Omental fat pad (tissue), 4 donors: Measurements from ENCODE around the gene HMG20B. TPM values are rescaled to one million over a fixed set of nuclear protein-coding genes. Genes with fewer than 3 reads are reported as not detected.

Experiments used
- ATAC-seq: fragments of 150-250 bp; one replicate; pipeline ENCODE4 v1.9.1; 2016; ENCODE audit warnings: mild to moderate bottlenecking, moderate library complexity; ENCODE audit not compliant: low FRiP score
- DNase-seq: peaks from one replicate; pipeline ENCODE4 v3.0.0-alpha.2; 2019; ENCODE audit warnings: low spot score
- small RNA-seq: library from RNA; depleted of rRNA; stranded (forward); fragments of <200 nt; gene quantifications from one replicate; pipeline ENCODE3, GENCODE V24; 2016
- total RNA-seq, 4 donors: library from RNA; depleted of rRNA; stranded (reverse); fragments of >200 nt; gene quantifications; one replicate each; pipeline ENCODE4 v1.1.0, GENCODE V29; 2016
- TF ChIP-seq, protein P1 (sequence below), 3 donors: fragments of 450-650 bp; IDR thresholded peaks; one replicate each; pipeline ENCODE4 v1.5.1; 2016 to 2017; ENCODE audit warnings: antibody characterized with exemption in 3 of 3, mild to moderate bottlenecking in 3 of 3, moderate library complexity in 2 of 3

The HMG20B gene
- total RNA-seq, 4 donors from 2014 or later = 60.4 to 95.8 (median 66.5) TPM

GRCh38 chr19:3627351-3627723, 54.6 kb downstream of the HMG20B start:
- DNase-seq (no peak), ATAC-seq (no peak)
- TF ChIP-seq, protein P1, sequence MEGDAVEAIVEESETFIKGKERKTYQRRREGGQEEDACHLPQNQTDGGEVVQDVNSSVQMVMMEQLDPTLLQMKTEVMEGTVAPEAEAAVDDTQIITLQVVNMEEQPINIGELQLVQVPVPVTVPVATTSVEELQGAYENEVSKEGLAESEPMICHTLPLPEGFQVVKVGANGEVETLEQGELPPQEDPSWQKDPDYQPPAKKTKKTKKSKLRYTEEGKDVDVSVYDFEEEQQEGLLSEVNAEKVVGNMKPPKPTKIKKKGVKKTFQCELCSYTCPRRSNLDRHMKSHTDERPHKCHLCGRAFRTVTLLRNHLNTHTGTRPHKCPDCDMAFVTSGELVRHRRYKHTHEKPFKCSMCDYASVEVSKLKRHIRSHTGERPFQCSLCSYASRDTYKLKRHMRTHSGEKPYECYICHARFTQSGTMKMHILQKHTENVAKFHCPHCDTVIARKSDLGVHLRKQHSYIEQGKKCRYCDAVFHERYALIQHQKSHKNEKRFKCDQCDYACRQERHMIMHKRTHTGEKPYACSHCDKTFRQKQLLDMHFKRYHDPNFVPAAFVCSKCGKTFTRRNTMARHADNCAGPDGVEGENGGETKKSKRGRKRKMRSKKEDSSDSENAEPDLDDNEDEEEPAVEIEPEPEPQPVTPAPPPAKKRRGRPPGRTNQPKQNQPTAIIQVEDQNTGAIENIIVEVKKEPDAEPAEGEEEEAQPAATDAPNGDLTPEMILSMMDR (IDR thresholded peaks at IDR 0.05) = no peak

Small RNA genes within 50 kb of the gene (small RNA-seq; reads per million reads assigned to genes)
- gene AC005786.1 = not detected

Other genes starting within 250 kb of the HMG20B start
- gene NFIC, start 206.4 kb upstream of the HMG20B start, total RNA-seq = 10 to 100 TPM; 55.7 to 84.5 (median 65.5) TPM
- not detected for gene SMIM24, start 92.4 kb upstream of the HMG20B start, total RNA-seq
- not detected for gene SMIM44, start 89.5 kb upstream of the HMG20B start, total RNA-seq
- gene DOHH, start 72.3 kb upstream of the HMG20B start, total RNA-seq = 10 to 100 TPM; 11.7 to 28.1 (median 13.0) TPM
- 10 to 100 TPM; 10.0 to 33.1 (median 15.3) TPM for gene FZR1, start 66.6 kb upstream of the HMG20B start, total RNA-seq
- 1 to 10 TPM in 1 of 4 donors, not detected in 3; 1.4 TPM for gene TEKTIP1, start 33.8 kb upstream of the HMG20B start, total RNA-seq
- 100 to 1,000 TPM in 1 of 4 donors, 10 to 100 TPM in 3; 27.7 to 127 (median 53.3) TPM for gene MFSD12, start 15.4 kb upstream of the HMG20B start, total RNA-seq
- gene GIPC3, start 12.5 kb downstream of the HMG20B start, total RNA-seq = 1 to 10 TPM in 2 of 4 donors, under 1 TPM in 2; 0.56 to 3.0 (median 1.0) TPM
- 1 to 10 TPM in 2 of 4 donors, under 1 TPM in 2; 0.65 to 1.8 (median 1.1) TPM for gene TBXA2R, start 33.9 kb downstream of the HMG20B start, total RNA-seq
- 10 to 100 TPM; 14.4 to 31.1 (median 22.5) TPM for gene CACTIN, start 53.8 kb downstream of the HMG20B start, total RNA-seq
- gene PIP5K1C, start 127.5 kb downstream of the HMG20B start, total RNA-seq = 10 to 100 TPM; 16.1 to 21.1 (median 17.4) TPM
- gene TJP3, start 135.4 kb downstream of the HMG20B start, total RNA-seq = 1 to 10 TPM in 1 of 4 donors, under 1 TPM in 2, not detected in 1; 0.60 to 1.2 (median 0.88) TPM
- gene APBA3, start 188.7 kb downstream of the HMG20B start, total RNA-seq = 10 to 100 TPM; 13.5 to 24.1 (median 18.7) TPM
- 10 to 100 TPM; 52.4 to 76.3 (median 68.0) TPM for gene MRPL54, start 189.7 kb downstream of the HMG20B start, total RNA-seq
- under 1 TPM in 1 of 4 donors, not detected in 3; 0.19 TPM for gene RAX2, start 199.3 kb downstream of the HMG20B start, total RNA-seq
- gene MATK, start 213.4 kb downstream of the HMG20B start, total RNA-seq = 10 to 100 TPM in 1 of 4 donors, 1 to 10 TPM in 2, under 1 TPM in 1; 0.74 to 29.3 (median 3.3) TPM